Brain pericyte (primary cell): Measurements from ENCODE around the gene TOM1.

ENCODE experiments used
- DNase-seq: peaks from one replicate; pipeline ENCODE4 v3.0.0-alpha.2; 2012; ENCODE audit warnings: low read depth, low spot score

TOM1 gene

GRCh38 chr22:35307372-35307771 lies 7.7 kb downstream of the TOM1 start:
- DNase-seq = no peak

- no peak for DNase-seq
Measured at GRCh38 chr22:35307892-35308291, 8.2 kb downstream of the TOM1 start.

- DNase-seq = no peak
Measured at GRCh38 chr22:35308480-35309021, 8.9 kb downstream of the TOM1 start.

GRCh38 chr22:35310556-35311550 lies 11.2 kb downstream of the TOM1 start:
- no peak for DNase-seq

- DNase-seq = no peak
Measured at GRCh38 chr22:35311551-35311999, 11.9 kb downstream of the TOM1 start.

GRCh38 chr22:35312198-35313059 lies 12.7 kb downstream of the TOM1 start:
- DNase-seq = no peak

GRCh38 chr22:35313311-35314121 lies 13.8 kb downstream of the TOM1 start:
- DNase-seq = no peak

- DNase-seq = no peak
Measured at GRCh38 chr22:35314161-35314942, 14.7 kb downstream of the TOM1 start.

- no peak for DNase-seq
Measured at GRCh38 chr22:35315141-35315854, 15.6 kb downstream of the TOM1 start.

- no peak for DNase-seq
Measured at GRCh38 chr22:35315855-35316745, 16.4 kb downstream of the TOM1 start.

GRCh38 chr22:35316751-35317150 lies 17.1 kb downstream of the TOM1 start:
- no peak for DNase-seq

- DNase-seq = no peak
Measured at GRCh38 chr22:35317680-35318290, 18.1 kb downstream of the TOM1 start.

- DNase-seq = no peak
Measured at GRCh38 chr22:35318346-35319215, 18.9 kb downstream of the TOM1 start.

GRCh38 chr22:35319244-35319985 lies 19.7 kb downstream of the TOM1 start:
- DNase-seq = no peak

GRCh38 chr22:35322126-35322525 lies 22.4 kb downstream of the TOM1 start:
- no peak for DNase-seq

- DNase-seq = no peak
Measured at GRCh38 chr22:35322893-35323292, 23.2 kb downstream of the TOM1 start.

- DNase-seq = no peak
Measured at GRCh38 chr22:35323305-35323704, 23.6 kb downstream of the TOM1 start.
